IPS-18a (cell line): ENCODE data around the gene PHF13.

Experiments used
- H3K27ac ChIP-seq: one replicate; pipeline ENCODE4 v1.5.1; 2013; ENCODE audit warnings: low read length
- H3K27me3 ChIP-seq: one replicate; pipeline ENCODE4 v1.6.1; 2013; ENCODE audit warnings: mild to moderate bottlenecking, low read length; ENCODE audit not compliant: control insufficient read depth, insufficient read depth
- H3K36me3 ChIP-seq: one replicate; pipeline ENCODE4 v1.6.1; 2013; ENCODE audit warnings: low read depth, low read length; ENCODE audit not compliant: control insufficient read depth
- H3K4me1 ChIP-seq: one replicate; pipeline ENCODE4 v1.6.1; 2013; ENCODE audit warnings: low read depth, low read length; ENCODE audit not compliant: control insufficient read depth
- H3K4me3 ChIP-seq: one replicate; pipeline ENCODE4 v1.5.1; 2013; ENCODE audit warnings: low read length
- H3K9ac ChIP-seq: one replicate; pipeline ENCODE4 v1.6.1; 2013; ENCODE audit warnings: mild to moderate bottlenecking, low read length, moderate library complexity
- H3K9me3 ChIP-seq: one replicate; pipeline ENCODE4 v1.6.1; 2013; ENCODE audit warnings: low read depth, low read length; ENCODE audit not compliant: control insufficient read depth

Gene PHF13

GRCh38 chr1:6613361-6614018 is at the start of gene PHF13:
TSS of gene PHF13 (plus strand) at chr1:6613731. CDS start at chr1:6614067, 336 bp downstream.
- Histone ChIP-seq H3K36me3 (peaks cover 8% of the 10 kb centered on the region), H3K9me3 (no peaks in the 10 kb centered on the region), H3K9ac (peak within 1 kb of the TSS; percentile 59), H3K27ac (no peak within 1 kb of the TSS), H3K4me1 (no peaks in the 10 kb centered on the region), H3K4me3 (peak within 1 kb of the TSS; percentile 85), H3K27me3 (peaks cover 16% of the 10 kb centered on the region)

GRCh38 chr1:6569033-6569432 is 44.5 kb upstream of the PHF13 start:
- H3K27ac ChIP-seq, result no peak overlapping the region

GRCh38 chr1:6570100-6570499 is 43.4 kb upstream of the PHF13 start:
- H3K36me3 ChIP-seq, result no peaks in the 10 kb centered on the region
- no peaks in the 10 kb centered on the region for H3K9me3 ChIP-seq
- H3K4me1 ChIP-seq, result no peaks in the 10 kb centered on the region
- no peak overlapping the region for H3K27ac ChIP-seq
- no peaks in the 10 kb centered on the region for H3K27me3 ChIP-seq
- no peak overlapping the region for H3K4me3 ChIP-seq
- no peak overlapping the region for H3K9ac ChIP-seq

More at GRCh38 chr1:6569033-6569432, 44.5 kb upstream of the PHF13 start:
- Histone ChIP-seq H3K9ac (no peak overlapping the region), H3K4me1 (no peaks in the 10 kb centered on the region), H3K9me3 (no peaks in the 10 kb centered on the region), H3K36me3 (no peaks in the 10 kb centered on the region), H3K4me3 (no peak overlapping the region), H3K27me3 (no peaks in the 10 kb centered on the region)

- Histone ChIP-seq H3K4me3 (no peak overlapping the region), H3K9ac (no peak overlapping the region), H3K4me1 (no peaks in the 10 kb centered on the region), H3K36me3 (no peaks in the 10 kb centered on the region), H3K27me3 (no peaks in the 10 kb centered on the region), H3K27ac (no peak overlapping the region), H3K9me3 (no peaks in the 10 kb centered on the region)
Measured at GRCh38 chr1:6570987-6571386, 42.5 kb upstream of the PHF13 start.

GRCh38 chr1:6572653-6573383 is 40.7 kb upstream of the PHF13 start:
- no peaks in the 10 kb centered on the region for H3K27me3 ChIP-seq
- no peak overlapping the region for H3K9ac ChIP-seq
- H3K36me3 ChIP-seq, result no peaks in the 10 kb centered on the region
- no peaks in the 10 kb centered on the region for H3K4me1 ChIP-seq
- no peak overlapping the region for H3K4me3 ChIP-seq
- H3K9me3 ChIP-seq, result no peaks in the 10 kb centered on the region
- no peak overlapping the region for H3K27ac ChIP-seq

GRCh38 chr1:6574025-6574620 is 39.4 kb upstream of the PHF13 start:
- H3K36me3 ChIP-seq, result no peaks in the 10 kb centered on the region
- H3K27me3 ChIP-seq, result no peaks in the 10 kb centered on the region

GRCh38 chr1:6574818-6575217 is 38.7 kb upstream of the PHF13 start:
- Histone ChIP-seq H3K27me3 (no peaks in the 10 kb centered on the region), H3K4me1 (no peaks in the 10 kb centered on the region), H3K9ac (no peak overlapping the region), H3K36me3 (no peaks in the 10 kb centered on the region), H3K9me3 (no peaks in the 10 kb centered on the region), H3K27ac (no peak overlapping the region), H3K4me3 (no peak overlapping the region)

More at GRCh38 chr1:6574025-6574620, 39.4 kb upstream of the PHF13 start:
- no peaks in the 10 kb centered on the region for H3K4me1 ChIP-seq
- no peak overlapping the region for H3K27ac ChIP-seq
- H3K4me3 ChIP-seq, result no peak overlapping the region
- H3K9me3 ChIP-seq, result no peaks in the 10 kb centered on the region
- no peak overlapping the region for H3K9ac ChIP-seq

GRCh38 chr1:6577831-6578525 is 35.6 kb upstream of the PHF13 start:
- H3K9ac ChIP-seq, result no peak overlapping the region
- H3K4me1 ChIP-seq, result peaks cover 5% of the 10 kb centered on the region
- H3K9me3 ChIP-seq, result no peaks in the 10 kb centered on the region
- H3K27me3 ChIP-seq, result no peaks in the 10 kb centered on the region
- H3K36me3 ChIP-seq, result no peaks in the 10 kb centered on the region
- H3K27ac ChIP-seq, result no peak overlapping the region
- H3K4me3 ChIP-seq, result no peak overlapping the region

- Histone ChIP-seq H3K27me3 (no peaks in the 10 kb centered on the region), H3K4me1 (peaks cover 5% of the 10 kb centered on the region), H3K27ac (no peak overlapping the region), H3K9me3 (no peaks in the 10 kb centered on the region), H3K9ac (peak overlapping the region; percentile 28), H3K36me3 (no peaks in the 10 kb centered on the region), H3K4me3 (peak overlapping the region; percentile 75)
Measured at GRCh38 chr1:6578624-6579373, 34.7 kb upstream of the PHF13 start.

- H3K4me1 ChIP-seq, result peaks cover 5% of the 10 kb centered on the region
- H3K27ac ChIP-seq, result no peak within 1 kb of the TSS
- H3K9ac ChIP-seq, result peak within 1 kb of the TSS; percentile 46
Measured at GRCh38 chr1:6579374-6580118, 34.0 kb upstream of the PHF13 start, which contains the start of gene ZBTB48. TSS of gene ZBTB48 (plus strand) at chr1:6579994. CDS start at chr1:6580610, 616 bp downstream.

More at GRCh38 chr1:6579374-6580118, 34.0 kb upstream of the PHF13 start, which contains the start of gene ZBTB48:
- H3K36me3 ChIP-seq, result no peaks in the 10 kb centered on the region
- H3K4me3 ChIP-seq, result peak within 1 kb of the TSS; percentile 75
- H3K9me3 ChIP-seq, result no peaks in the 10 kb centered on the region
- no peaks in the 10 kb centered on the region for H3K27me3 ChIP-seq
